Adipocyte (in vitro differentiated cells): ENCODE data around the gene GRIN3B.
A peak's percentile ranks its signal among the peaks of the same experiment; 100 is the strongest.
"Not testable (repeated sequence)": the region's sequence is repeated elsewhere in the genome, so short reads cannot be mapped to it uniquely, and the experiment has no call there.

ENCODE experiments used
- DNase-seq: peaks from one replicate; pipeline ENCODE4 v3.0.0-alpha.2; 2015; ENCODE audit warnings: low read depth
- H3K27me3 ChIP-seq: replicated peaks from 2 replicates; pipeline ENCODE4 v1.7.0; 2013; ENCODE audit warnings: mild to moderate bottlenecking, low read length, moderate library complexity; ENCODE audit not compliant: control insufficient read depth, insufficient read depth
- H3K36me3 ChIP-seq: 2 replicates; pipeline ENCODE4 v1.7.0; 2013; ENCODE audit warnings: low read length, mild to moderate bottlenecking, moderate library complexity; ENCODE audit not compliant: control insufficient read depth, insufficient read depth, severe bottlenecking
- H3K4me1 ChIP-seq: 2 replicates; pipeline ENCODE4 v1.7.0; 2013; ENCODE audit warnings: mild to moderate bottlenecking, low read length, moderate library complexity; ENCODE audit not compliant: control insufficient read depth, insufficient read depth
- H3K4me3 ChIP-seq: 2 replicates; pipeline ENCODE4 v1.7.0; 2013; ENCODE audit warnings: mild to moderate bottlenecking, low read length, moderate library complexity
- H3K9ac ChIP-seq: 2 replicates; pipeline ENCODE4 v1.7.0; 2013; ENCODE audit warnings: mild to moderate bottlenecking, low read length, moderate library complexity
- H3K9me3 ChIP-seq: 2 replicates; pipeline ENCODE4 v1.7.0; 2013; ENCODE audit warnings: mild to moderate bottlenecking, low read length, moderate library complexity; ENCODE audit not compliant: control insufficient read depth

Gene GRIN3B

DNA sequence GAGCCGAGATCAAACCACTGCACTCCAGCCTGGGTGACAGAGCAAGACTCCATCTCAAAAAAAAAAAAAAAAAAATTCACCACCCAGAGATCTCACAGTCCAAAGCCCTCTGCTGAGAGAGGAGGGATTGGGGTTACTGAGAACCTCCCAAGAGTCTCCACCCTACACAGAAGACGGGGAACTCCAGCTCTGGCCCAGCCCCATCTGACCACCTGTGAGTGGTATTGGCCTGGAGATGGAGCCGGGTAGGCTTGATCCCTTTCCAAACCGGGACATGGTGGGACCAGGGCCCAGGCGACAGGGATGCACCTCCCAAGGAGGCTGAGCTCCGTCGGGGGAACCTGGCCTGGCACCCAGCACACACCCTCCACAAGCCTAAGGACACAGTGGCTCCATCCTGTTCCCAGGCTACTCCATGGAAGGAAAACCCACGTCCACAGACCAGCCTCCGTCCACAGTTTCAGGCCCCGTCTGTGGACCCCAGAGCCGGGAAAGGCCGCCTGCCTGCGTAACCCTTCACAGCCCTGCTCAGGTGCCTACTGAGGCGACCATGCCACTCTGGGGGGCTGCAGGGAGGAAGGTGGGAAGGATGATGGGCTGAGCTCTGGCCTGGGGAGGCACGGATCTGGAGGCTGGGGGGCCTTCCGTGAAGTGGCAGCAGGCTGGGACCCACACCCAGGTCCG is 18.9 kb downstream of the GRIN3B start:
- H3K4me3 ChIP-seq = peak overlapping the region; percentile 93
- H3K27me3 ChIP-seq = no peaks in the 10 kb centered on the region
- H3K9ac ChIP-seq = peak overlapping the region; percentile 96
- peaks cover 43% of the 10 kb centered on the region for H3K4me1 ChIP-seq
- no peaks in the 10 kb centered on the region for H3K36me3 ChIP-seq
- no peaks in the 10 kb centered on the region for H3K9me3 ChIP-seq
- no peak for DNase-seq

GRCh38 chr19:1019616-1019961 is 19.4 kb downstream of the GRIN3B start:
- no peak for DNase-seq
- Histone ChIP-seq H3K9me3 (no peaks in the 10 kb centered on the region), H3K4me3 (peak overlapping the region; percentile 93), H3K27me3 (no peaks in the 10 kb centered on the region), H3K36me3 (no peaks in the 10 kb centered on the region), H3K9ac (peak overlapping the region; percentile 96), H3K4me1 (peaks cover 43% of the 10 kb centered on the region)

GRCh38 chr19:1019980-1020867 is 20.0 kb downstream of the GRIN3B start:
- DNase-seq = peak; percentile 50
- peaks cover 43% of the 10 kb centered on the region for H3K4me1 ChIP-seq
- no peaks in the 10 kb centered on the region for H3K27me3 ChIP-seq
- H3K36me3 ChIP-seq = no peaks in the 10 kb centered on the region
- H3K4me3 ChIP-seq = peak overlapping the region; percentile 93
- H3K9me3 ChIP-seq = no peaks in the 10 kb centered on the region
- peak overlapping the region; percentile 96 for H3K9ac ChIP-seq

- H3K9me3 ChIP-seq = no peaks in the 10 kb centered on the region
- DNase-seq = peak; percentile 99
- no peaks in the 10 kb centered on the region for H3K36me3 ChIP-seq
- peak within 1 kb of the TSS; percentile 96 for H3K9ac ChIP-seq
- H3K4me3 ChIP-seq = peak within 1 kb of the TSS; percentile 93
- peaks cover 37% of the 10 kb centered on the region for H3K4me1 ChIP-seq
- no peaks in the 10 kb centered on the region for H3K27me3 ChIP-seq
These were observed 20.7 kb downstream of the GRIN3B start, which contains the start of gene TMEM259 for GRCh38 chr19:1020868-1021425. TSS of gene TMEM259 (minus strand) at chr19:1021123. CDS start at chr19:1020996, 127 bp downstream.

GRCh38 chr19:1023883-1024188 is 23.6 kb downstream of the GRIN3B start:
- not testable (repeated sequence) for H3K9me3 ChIP-seq, H3K36me3 ChIP-seq, DNase-seq, H3K27me3 ChIP-seq, H3K4me3 ChIP-seq, H3K9ac ChIP-seq
- peaks cover 12% of the 10 kb centered on the region for H3K4me1 ChIP-seq

- H3K4me1 ChIP-seq = peaks cover 15% of the 10 kb centered on the region
- not testable (repeated sequence) for H3K9me3 ChIP-seq, H3K4me3 ChIP-seq, DNase-seq, H3K36me3 ChIP-seq, H3K27me3 ChIP-seq, H3K9ac ChIP-seq
These were observed 24.9 kb downstream of the GRIN3B start for GRCh38 chr19:1025080-1025479.

DNA sequence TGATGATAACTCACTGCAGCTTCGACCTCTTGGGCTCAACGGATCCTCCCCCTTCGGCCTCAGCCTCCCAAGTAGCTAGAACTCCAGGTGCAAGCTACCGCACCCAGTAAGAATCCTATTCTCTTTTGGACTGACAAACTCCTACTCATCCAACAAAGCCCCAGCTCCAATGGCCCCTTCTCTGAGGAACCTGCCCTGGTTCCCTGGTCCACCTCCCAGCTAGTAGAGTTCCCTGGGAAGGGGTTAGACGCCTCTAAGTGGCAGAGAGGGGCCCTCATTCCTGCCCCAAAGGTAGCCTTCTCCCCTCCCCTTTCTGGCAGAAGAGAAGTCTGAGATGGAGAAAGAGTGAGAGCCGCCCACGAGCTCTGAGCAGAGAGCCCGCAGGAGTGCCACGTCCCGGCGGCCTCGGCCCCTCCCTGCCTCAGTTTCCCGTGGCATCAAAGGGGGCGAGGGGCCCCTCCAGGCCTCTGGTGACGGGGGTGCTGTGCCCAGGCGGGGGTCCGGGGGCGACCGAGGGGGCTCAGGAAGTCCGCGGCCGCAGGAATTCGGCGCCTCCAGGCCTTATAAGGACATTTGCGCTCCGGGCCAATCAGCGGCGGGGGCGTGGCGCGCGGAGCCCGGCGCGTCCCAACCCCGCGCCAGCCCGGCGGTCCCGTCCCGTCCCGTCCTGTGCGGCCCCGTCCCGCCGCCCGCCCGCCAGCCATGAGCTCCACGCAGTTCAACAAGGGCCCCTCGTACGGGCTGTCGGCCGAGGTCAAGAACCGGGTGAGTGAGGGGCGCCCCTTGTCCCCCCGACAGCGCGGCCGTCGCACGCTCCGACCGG is 26.0 kb downstream of the GRIN3B start, which contains the start of gene CNN2:
Gene CNN2, plus strand, starts transcription at position 649 of the 823 bp plus-strand sequence. Its CDS starts 54 bp downstream, at position 703.
- H3K36me3 ChIP-seq = peaks cover 5% of the 10 kb centered on the region
- H3K9ac ChIP-seq = peak within 1 kb of the TSS; percentile 100
- peak within 1 kb of the TSS; percentile 99 for H3K4me3 ChIP-seq
- no peaks in the 10 kb centered on the region for H3K9me3 ChIP-seq
- no peaks in the 10 kb centered on the region for H3K27me3 ChIP-seq
- peak; percentile 93 for DNase-seq
- peaks cover 16% of the 10 kb centered on the region for H3K4me1 ChIP-seq

DNA sequence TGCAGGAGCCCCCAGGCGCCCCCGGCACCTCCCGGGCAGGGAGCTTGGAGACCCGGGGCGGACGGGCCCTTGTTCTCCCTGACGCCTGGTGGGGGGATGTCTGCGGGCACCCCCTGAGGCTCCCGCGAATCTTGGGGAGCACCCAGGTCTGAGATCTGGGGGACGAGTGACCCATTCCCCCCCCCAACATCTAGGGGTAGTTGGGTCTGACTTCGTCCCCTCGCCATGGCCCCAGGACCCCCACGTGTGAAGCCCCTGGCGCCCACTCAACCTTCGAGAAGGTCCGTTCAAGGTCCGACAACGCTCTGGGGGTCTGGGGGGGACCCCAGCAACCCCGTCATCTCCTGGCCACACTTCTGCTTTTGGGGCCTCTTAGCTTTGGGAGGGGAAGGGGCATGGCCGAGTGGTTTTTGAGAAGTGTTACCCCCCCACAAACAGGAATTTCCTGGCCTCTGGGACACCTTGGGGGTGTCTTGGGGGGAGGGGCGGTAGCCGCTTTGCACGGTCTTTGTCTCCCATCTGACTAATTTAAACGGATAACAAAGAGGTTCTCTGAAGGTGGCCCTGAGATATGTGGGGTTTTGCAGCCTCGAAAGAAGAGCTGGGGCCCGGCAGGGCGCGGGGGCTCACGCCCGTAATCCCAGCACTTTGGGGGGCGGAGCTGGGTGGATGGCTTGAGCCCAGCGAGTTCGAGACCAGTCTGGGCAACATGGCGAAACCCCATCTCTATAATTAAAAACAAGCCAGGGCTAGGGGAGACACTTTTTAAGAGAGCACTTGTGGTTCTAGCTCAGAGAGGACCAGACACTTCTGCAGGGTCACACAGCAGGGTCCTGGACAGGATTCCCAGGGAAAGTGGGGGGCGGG is 26.8 kb downstream of the GRIN3B start:
- H3K4me3 ChIP-seq = peak overlapping the region; percentile 99
- peaks cover 9% of the 10 kb centered on the region for H3K36me3 ChIP-seq
- peak overlapping the region; percentile 100 for H3K9ac ChIP-seq
- H3K27me3 ChIP-seq = no peaks in the 10 kb centered on the region
- no peaks in the 10 kb centered on the region for H3K9me3 ChIP-seq
- peaks cover 16% of the 10 kb centered on the region for H3K4me1 ChIP-seq
- peak; percentile 48 for DNase-seq

DNA sequence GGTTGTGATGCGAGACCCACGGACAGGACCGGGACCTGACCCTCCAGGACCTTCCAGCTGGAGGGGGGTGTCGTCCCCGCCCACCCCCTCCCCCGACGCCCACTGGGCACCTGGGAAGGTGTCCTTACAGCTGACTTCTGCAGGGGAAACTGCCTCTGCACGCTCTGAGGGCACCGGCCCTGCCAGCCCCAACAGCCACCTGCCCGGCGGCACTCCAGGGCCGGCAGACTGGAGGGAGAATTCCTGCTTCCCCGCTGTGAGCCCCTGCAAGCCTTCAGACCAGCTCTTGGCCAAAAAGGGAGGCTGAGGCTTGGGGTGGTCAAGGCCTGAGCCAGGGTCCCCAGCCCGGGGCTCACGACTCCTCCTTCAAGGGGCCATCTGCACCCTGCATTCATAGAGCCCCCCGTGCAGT is 27.4 kb downstream of the GRIN3B start:
- DNase-seq = peak; percentile 36
- no peaks in the 10 kb centered on the region for H3K27me3 ChIP-seq
- peak overlapping the region; percentile 99 for H3K4me3 ChIP-seq
- H3K4me1 ChIP-seq = peaks cover 16% of the 10 kb centered on the region
- H3K9me3 ChIP-seq = no peaks in the 10 kb centered on the region
- H3K9ac ChIP-seq = peak overlapping the region; percentile 100
- H3K36me3 ChIP-seq = peaks cover 16% of the 10 kb centered on the region
